Neural crest cell (in vitro differentiated cells): ENCODE results near the gene FBXL5. TPM values are rescaled to one million over a fixed set of nuclear protein-coding genes. Genes with fewer than 3 reads are reported as not detected.

Source experiments
- DNase-seq: peaks from one replicate; pipeline ENCODE4 v3.0.0; 2021; ENCODE audit warnings: low read depth, mixed read lengths, low spot score
- H3K27ac Mint-ChIP-seq: one replicate; pipeline ENCODE4 v1.8.0; 2021; ENCODE audit warnings: mild to moderate bottlenecking, mixed read lengths; ENCODE audit not compliant: unreplicated experiment
- H3K27me3 Mint-ChIP-seq: 2 replicates; pipeline ENCODE4 v1.8.0; 2021; ENCODE audit warnings: low read depth, mild to moderate bottlenecking, mixed read lengths
- H3K36me3 Mint-ChIP-seq: 2 replicates; pipeline ENCODE4 v1.8.0; 2021; ENCODE audit warnings: low read depth, mild to moderate bottlenecking, mixed read lengths
- H3K4me1 Mint-ChIP-seq: 2 replicates; pipeline ENCODE4 v1.8.0; 2021; ENCODE audit warnings: mixed read lengths
- H3K4me3 Mint-ChIP-seq: one replicate; pipeline ENCODE4 v1.8.0; 2021; ENCODE audit warnings: mild to moderate bottlenecking, mixed read lengths
- H3K9me3 Mint-ChIP-seq: 2 replicates; pipeline ENCODE4 v1.8.0; 2021; ENCODE audit warnings: mixed read lengths
- total RNA-seq: library from RNA; stranded (reverse); gene quantifications from 2 replicates; pipeline ENCODE4 v1.2.1, GENCODE V29; 2021
- TF ChIP-seq, protein P1 (sequence below): fragments of 200-600 bp; sonication (generic); conservative IDR thresholded peaks from 2 replicates; pipeline ENCODE4 v1.5.0; 2021; ENCODE audit warnings: antibody characterized with exemption, mild to moderate bottlenecking

FBXL5 gene
- total RNA-seq, 1 donor from 2014 or later = 71.2 TPM

DNA sequence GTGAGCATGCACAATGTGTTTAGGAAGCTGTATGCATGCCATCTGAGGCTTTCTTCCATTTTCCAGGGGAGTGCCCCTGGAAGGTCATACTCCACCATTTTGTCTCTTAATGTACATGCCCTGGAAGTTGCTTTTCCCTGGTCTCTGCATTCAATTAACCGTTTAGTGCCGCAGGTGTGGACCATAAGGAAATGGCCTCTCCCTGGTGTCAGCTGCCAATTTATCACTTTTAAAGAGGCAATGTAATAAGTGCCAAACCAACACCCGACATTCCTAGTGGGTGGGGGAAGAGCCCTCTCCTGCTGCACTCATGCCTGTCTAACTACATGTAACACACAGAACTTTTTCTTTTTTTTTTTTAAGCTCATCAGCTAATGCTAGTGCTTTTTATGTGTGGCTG lies 40.6 kb upstream of the FBXL5 start:
- DNase-seq = no peak
- no peak overlapping the region for H3K27ac Mint-ChIP-seq
- H3K9me3 Mint-ChIP-seq = peaks cover 11% of the 10 kb centered on the region
- H3K36me3 Mint-ChIP-seq = peaks cover 16% of the 10 kb centered on the region
- no peaks in the 10 kb centered on the region for H3K27me3 Mint-ChIP-seq
- peaks cover 10% of the 10 kb centered on the region for H3K4me1 Mint-ChIP-seq
- TF ChIP-seq, protein P1, sequence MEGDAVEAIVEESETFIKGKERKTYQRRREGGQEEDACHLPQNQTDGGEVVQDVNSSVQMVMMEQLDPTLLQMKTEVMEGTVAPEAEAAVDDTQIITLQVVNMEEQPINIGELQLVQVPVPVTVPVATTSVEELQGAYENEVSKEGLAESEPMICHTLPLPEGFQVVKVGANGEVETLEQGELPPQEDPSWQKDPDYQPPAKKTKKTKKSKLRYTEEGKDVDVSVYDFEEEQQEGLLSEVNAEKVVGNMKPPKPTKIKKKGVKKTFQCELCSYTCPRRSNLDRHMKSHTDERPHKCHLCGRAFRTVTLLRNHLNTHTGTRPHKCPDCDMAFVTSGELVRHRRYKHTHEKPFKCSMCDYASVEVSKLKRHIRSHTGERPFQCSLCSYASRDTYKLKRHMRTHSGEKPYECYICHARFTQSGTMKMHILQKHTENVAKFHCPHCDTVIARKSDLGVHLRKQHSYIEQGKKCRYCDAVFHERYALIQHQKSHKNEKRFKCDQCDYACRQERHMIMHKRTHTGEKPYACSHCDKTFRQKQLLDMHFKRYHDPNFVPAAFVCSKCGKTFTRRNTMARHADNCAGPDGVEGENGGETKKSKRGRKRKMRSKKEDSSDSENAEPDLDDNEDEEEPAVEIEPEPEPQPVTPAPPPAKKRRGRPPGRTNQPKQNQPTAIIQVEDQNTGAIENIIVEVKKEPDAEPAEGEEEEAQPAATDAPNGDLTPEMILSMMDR = no peak
- no peak overlapping the region for H3K4me3 Mint-ChIP-seq

DNA sequence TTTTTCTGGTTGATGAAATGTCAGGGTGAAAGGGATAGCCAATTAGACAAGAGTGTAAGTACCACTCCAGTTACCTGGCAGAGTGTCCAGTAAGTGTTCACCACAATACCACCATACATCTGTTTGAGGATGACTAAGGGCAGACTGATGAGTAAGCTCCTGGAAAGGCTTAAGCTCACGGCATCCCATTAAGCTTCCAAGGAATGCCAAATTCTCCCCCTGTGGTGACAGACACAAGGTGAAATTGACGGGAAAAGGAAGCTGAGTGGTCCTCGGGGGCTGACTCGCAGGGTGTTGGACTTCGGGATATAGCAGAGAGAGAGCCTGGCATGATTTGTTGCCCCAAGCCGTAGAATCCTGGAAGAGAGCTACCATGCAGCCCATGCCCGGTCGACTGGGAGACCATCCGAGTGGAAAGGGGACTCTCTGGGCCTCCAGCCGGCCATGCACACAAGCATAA lies 40.1 kb upstream of the FBXL5 start:
- Mint-ChIP-seq H3K4me1 (peaks cover 15% of the 10 kb centered on the region), H3K27me3 (no peaks in the 10 kb centered on the region), H3K36me3 (peaks cover 16% of the 10 kb centered on the region), H3K27ac (no peak overlapping the region), H3K9me3 (peaks cover 11% of the 10 kb centered on the region), H3K4me3 (no peak overlapping the region)
- DNase-seq = no peak
- TF ChIP-seq, protein P1 = no peak

DNA sequence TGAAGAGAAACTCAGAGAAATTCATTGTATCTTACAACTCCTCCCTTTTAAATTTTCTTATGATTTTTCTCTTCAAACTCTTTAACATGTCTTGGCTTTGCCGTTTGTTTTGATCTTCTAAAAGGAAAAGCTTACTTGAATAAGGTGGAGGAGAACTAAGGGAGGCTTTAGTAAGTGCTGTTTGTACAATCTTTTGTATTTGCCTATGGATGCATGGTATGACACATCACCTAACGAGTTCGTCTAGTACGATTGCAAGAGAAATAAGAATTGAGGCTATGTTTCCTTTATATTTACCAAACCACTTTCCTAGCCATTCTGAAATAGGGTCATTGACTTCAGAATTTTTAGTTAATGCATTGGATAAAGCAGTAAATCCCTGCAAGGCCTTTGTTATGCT lies 39.3 kb upstream of the FBXL5 start:
- no peak for DNase-seq
- TF ChIP-seq, protein P1 = no peak
- Mint-ChIP-seq H3K4me3 (no peak overlapping the region), H3K27ac (no peak overlapping the region), H3K36me3 (peaks cover 16% of the 10 kb centered on the region), H3K27me3 (no peaks in the 10 kb centered on the region), H3K4me1 (peaks cover 20% of the 10 kb centered on the region), H3K9me3 (peaks cover 6% of the 10 kb centered on the region)

DNA sequence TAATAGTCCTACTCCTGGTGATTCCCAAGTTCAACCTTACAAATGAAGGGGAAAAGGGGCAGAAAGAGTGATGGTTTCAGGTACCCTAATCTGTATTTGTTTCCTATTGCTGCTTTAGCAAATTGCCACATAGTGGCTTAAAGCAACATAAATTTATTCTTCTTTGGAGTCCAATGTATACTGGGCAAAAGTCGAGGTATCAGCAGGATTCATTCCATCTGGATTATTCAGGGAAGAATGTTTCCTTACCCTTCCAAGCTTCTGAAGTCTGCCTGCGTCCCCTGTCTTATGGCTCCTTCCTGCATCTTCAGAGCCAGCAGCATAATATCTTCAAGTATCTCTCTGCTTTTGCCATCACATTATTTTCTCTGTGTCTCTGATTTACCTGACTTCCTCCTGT lies 37.4 kb upstream of the FBXL5 start:
- DNase-seq = no peak
- peaks cover 20% of the 10 kb centered on the region for H3K4me1 Mint-ChIP-seq
- TF ChIP-seq, protein P1 = no peak
- no peaks in the 10 kb centered on the region for H3K27me3 Mint-ChIP-seq
- no peaks in the 10 kb centered on the region for H3K9me3 Mint-ChIP-seq
- H3K4me3 Mint-ChIP-seq = no peak overlapping the region
- peaks cover 8% of the 10 kb centered on the region for H3K36me3 Mint-ChIP-seq
- no peak overlapping the region for H3K27ac Mint-ChIP-seq

DNA sequence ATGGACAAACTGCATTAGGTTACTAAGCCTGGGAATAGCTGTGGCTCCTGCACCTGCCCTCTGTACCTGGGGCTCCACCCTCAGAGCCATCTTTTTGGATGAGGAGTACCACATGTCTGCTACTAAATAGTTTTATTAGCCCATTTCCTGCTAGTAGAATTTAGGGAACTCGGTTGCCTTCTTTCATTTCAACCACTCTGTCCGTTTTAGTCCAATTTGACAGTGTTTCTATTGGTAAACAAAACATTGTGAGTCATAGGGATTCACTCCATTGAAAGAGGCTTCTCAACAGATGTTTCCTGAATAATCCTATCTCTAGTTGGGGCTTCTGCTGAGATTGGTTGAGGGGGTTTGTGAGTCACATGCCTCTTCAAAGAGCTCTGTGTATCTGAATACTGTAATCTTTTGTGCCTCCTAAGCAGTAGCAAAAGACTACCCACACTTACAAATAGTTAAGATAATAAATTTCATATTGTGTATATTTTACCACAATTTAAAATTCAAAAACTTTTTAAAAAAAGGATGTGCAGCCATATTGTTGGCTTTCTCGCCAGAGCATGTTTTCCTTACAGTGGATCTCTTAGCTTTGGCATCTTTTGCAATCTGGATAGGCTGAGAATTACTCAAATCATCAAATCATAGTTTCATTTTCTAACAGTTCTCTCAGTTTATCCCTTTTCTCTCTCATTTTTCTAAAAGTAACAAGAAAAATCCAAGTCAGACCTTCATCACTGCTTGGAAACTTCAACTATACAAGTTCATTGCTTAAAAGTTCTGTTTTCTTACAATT lies 36.4 kb upstream of the FBXL5 start:
- TF ChIP-seq, protein P1 = no peak
- H3K27ac Mint-ChIP-seq = no peak overlapping the region
- no peaks in the 10 kb centered on the region for H3K27me3 Mint-ChIP-seq
- no peak overlapping the region for H3K4me3 Mint-ChIP-seq
- H3K9me3 Mint-ChIP-seq = no peaks in the 10 kb centered on the region
- no peak for DNase-seq
- peaks cover 4% of the 10 kb centered on the region for H3K36me3 Mint-ChIP-seq
- peaks cover 20% of the 10 kb centered on the region for H3K4me1 Mint-ChIP-seq
